ENCODE results near the gene ZNF408. TPM values are rescaled to one million over a fixed set of nuclear protein-coding genes. Genes with fewer than 3 reads are reported as not detected.

Gene ZNF408
- total and polyA plus RNA-seq, 2 of the 13 experiments (the other 11 are each of a cell fraction or from before 2014, with no cell fraction given) = 11.2 to 12.5 TPM

- no peak; the same call in 1 of the 2 replicates for TF ChIP-seq AFF4 (CRISPR knock-in tag; IDR thresholded peaks at IDR 0.05)
- no peak for TF ChIP-seq SP2 (CRISPR knock-in tag; IDR thresholded peaks at IDR 0.05)
- no peak for TF ChIP-seq NCOA1 (CRISPR knock-in tag; IDR thresholded peaks at IDR 0.05)
- no peak for TF ChIP-seq ZNF576 (CRISPR knock-in tag; IDR thresholded peaks at IDR 0.05)
- no peak for TF ChIP-seq ZNF264 (CRISPR knock-in tag; IDR thresholded peaks at IDR 0.05)
- no peak for TF ChIP-seq KLF6 (CRISPR knock-in tag; IDR thresholded peaks at IDR 0.05)
- 0 out of 2 replicates have a peak, but pooled peaks have one; percentile 4 for TF ChIP-seq ZNF839 (CRISPR knock-in tag; IDR thresholded peaks at IDR 0.05; ENCODE audit: borderline replicate concordance)
- no peak for TF ChIP-seq ZNF556 (CRISPR knock-in tag; IDR thresholded peaks at IDR 0.05; ENCODE audit: borderline replicate concordance)
- TF ChIP-seq ZNF10 (CRISPR knock-in tag; IDR thresholded peaks at IDR 0.05; ENCODE audit: borderline replicate concordance, low read depth) = no peak
- no peak for TF ChIP-seq SP140L (CRISPR knock-in tag; IDR thresholded peaks at IDR 0.05; ENCODE audit: borderline replicate concordance)
- no peak for TF ChIP-seq ZNF720 (CRISPR knock-in tag; IDR thresholded peaks at IDR 0.05)
- TF ChIP-seq HMG20A (CRISPR knock-in tag; IDR thresholded peaks at IDR 0.05; ENCODE audit: borderline replicate concordance) = no peak
- no peak for TF ChIP-seq ZNF550 (CRISPR knock-in tag; IDR thresholded peaks at IDR 0.05; ENCODE audit: borderline replicate concordance)
- TF ChIP-seq ZNF468 (CRISPR knock-in tag; IDR thresholded peaks at IDR 0.05) = no peak
- TF ChIP-seq ZNF652 (CRISPR knock-in tag; IDR thresholded peaks at IDR 0.05; ENCODE audit: borderline replicate concordance, low read depth) = no peak
- TF ChIP-seq SMAD1 (CRISPR knock-in tag; IDR thresholded peaks at IDR 0.05; ENCODE audit: borderline replicate concordance, low read depth) = 0 out of 2 replicates have a peak, but pooled peaks have one; percentile 24
- TF ChIP-seq ZSCAN30 (CRISPR knock-in tag; IDR thresholded peaks at IDR 0.05) = no peak
- no peak for TF ChIP-seq NFE2 (CRISPR knock-in tag; IDR thresholded peaks at IDR 0.05)
- no peak for TF ChIP-seq CREM (IDR thresholded peaks at IDR 0.05)
- no peak for TF ChIP-seq CREM (CRISPR knock-in tag; IDR thresholded peaks at IDR 0.05)
- no peak for TF ChIP-seq ATF5 (CRISPR knock-in tag; IDR thresholded peaks at IDR 0.05; ENCODE audit: low read depth)
- TF ChIP-seq MIER2 (CRISPR knock-in tag; IDR thresholded peaks at IDR 0.05) = no peak
- TF ChIP-seq NFRKB (IDR thresholded peaks at IDR 0.05) = no peak
- TF ChIP-seq FLYWCH1 (CRISPR knock-in tag; IDR thresholded peaks at IDR 0.05) = no peak
- no peak for TF ChIP-seq ATF1 (CRISPR knock-in tag; IDR thresholded peaks at IDR 0.05)
- no peak for TF ChIP-seq GPN1 (CRISPR knock-in tag; IDR thresholded peaks at IDR 0.05; ENCODE audit: borderline replicate concordance)
- no peak for TF ChIP-seq HOXA5 (CRISPR knock-in tag; IDR thresholded peaks at IDR 0.05)
- no peak for TF ChIP-seq WIZ (CRISPR knock-in tag; IDR thresholded peaks at IDR 0.05)
- TF ChIP-seq ZSCAN29 (CRISPR knock-in tag; conservative IDR thresholded peaks at IDR 0.05) = peak; percentile 14; the same call in 1 of the 2 replicates
These were observed 18.9 kb downstream of the ZNF408 start (continued) for GRCh38 chr11:46719543-46720218.
